SK-N-SH (cell line): ENCODE data around the gene VPS25. TPM values are rescaled to one million over a fixed set of nuclear protein-coding genes. Genes with fewer than 3 reads are reported as not detected.

Experiments used
- CTCF ChIA-PET: fragments of 300-600, 350-600 bp; formaldehyde crosslinking; extraction: SDS; loops from one replicate; lab custom pipeline; 2021; lab: Yijun Ruan, JAX
- POLR2A ChIA-PET: fragments of 350-600 bp; sonication (Branson Sonifier 250); formaldehyde crosslinking; extraction: SDS; loops from one replicate; lab custom pipeline; 2020; ENCODE audit warnings: antibody characterized with exemption, inconsistent platforms; lab: Yijun Ruan, JAX
- DNase-seq: peaks from one replicate; pipeline ENCODE4 v3.0.0; 2012
- H2AFZ ChIP-seq: fragments of 200-600 bp; sonication (generic); 2 replicates; pipeline ENCODE4 v1.8.1; 2016; ENCODE audit warnings: antibody characterized with exemption, mild to moderate bottlenecking, low read depth
- H3F3A ChIP-seq: fragments of 200-600 bp; sonication (generic); replicated peaks from 2 replicates; pipeline ENCODE3; 2016; ENCODE audit warnings: antibody characterized with exemption, mild to moderate bottlenecking; ENCODE audit not compliant: insufficient read depth
- H3K27ac ChIP-seq, 2 experiments: fragments of 200-500 bp in 1 of 2; fragments of 200-600 bp in 1 of 2; sonication (Bioruptor generic) in 1 of 2; sonication (generic), shearing (Covaris generic) in 1 of 2; 2 replicates each; pipeline versions ENCODE4 v1.5.1 to v1.6.1; 2014 to 2016; ENCODE audit warnings: low read depth in 2 of 2, inconsistent platforms in 1 of 2, low read length in 1 of 2, mild to moderate bottlenecking in 1 of 2, mixed read lengths in 1 of 2
- H3K27me3 ChIP-seq: fragments of 200-600 bp; sonication (generic), shearing (Covaris generic); 2 replicates; pipeline ENCODE4 v1.6.1; 2016; ENCODE audit warnings: mixed run types; ENCODE audit not compliant: insufficient read depth
- H3K36me3 ChIP-seq, 2 experiments: fragments of 200-500 bp in 1 of 2; fragments of 200-600 bp in 1 of 2; sonication (Bioruptor generic) in 1 of 2; sonication (generic) in 1 of 2; replicated peaks in 1 of 2; 2 replicates each; pipeline versions ENCODE3 to v1.5.1; 2014 to 2016; ENCODE audit warnings: low read length in 1 of 2, mild to moderate bottlenecking in 1 of 2; ENCODE audit not compliant: insufficient read depth in 2 of 2, control insufficient read depth in 1 of 2
- H3K4me1 ChIP-seq, 2 experiments: fragments of 200-500 bp in 1 of 2; fragments of 200-600 bp in 1 of 2; sonication (Bioruptor generic) in 1 of 2; sonication (generic), shearing (Covaris generic) in 1 of 2; 2 replicates each; pipeline versions ENCODE4 v1.5.1 to v1.6.1; 2014 to 2016; ENCODE audit warnings: low read depth in 1 of 2, low read length in 1 of 2, mixed run types in 1 of 2; ENCODE audit not compliant: insufficient read depth in 2 of 2, control insufficient read depth in 1 of 2
- H3K4me2 ChIP-seq: fragments of 200-600 bp; sonication (generic), shearing (Covaris generic); 2 replicates; pipeline ENCODE4 v1.6.1; 2017; ENCODE audit warnings: mixed run types
- H3K4me3 ChIP-seq, 2 experiments: fragments of 200-500 bp in 1 of 2; fragments of 200-600 bp in 1 of 2; sonication (Bioruptor generic) in 1 of 2; sonication (generic), shearing (Covaris generic) in 1 of 2; 2 replicates each; pipeline versions ENCODE4 v1.5.1 to v1.8.1; 2014 to 2016; ENCODE audit warnings: low read depth in 2 of 2, inconsistent platforms in 1 of 2, low read length in 1 of 2, mild to moderate bottlenecking in 1 of 2, mixed read lengths in 1 of 2, moderate library complexity in 1 of 2
- H3K79me2 ChIP-seq: fragments of 200-600 bp; sonication (generic); 2 replicates; pipeline ENCODE4 v1.8.1; 2017; ENCODE audit warnings: mild to moderate bottlenecking; ENCODE audit not compliant: insufficient read depth
- H3K9ac ChIP-seq: fragments of 200-600 bp; sonication (generic); 2 replicates; pipeline ENCODE4 v1.6.1; 2017; ENCODE audit warnings: mixed run types
- H3K9me2 ChIP-seq: fragments of 200-600 bp; sonication (generic); 2 replicates; pipeline ENCODE4 v1.6.1; 2017; ENCODE audit warnings: mixed run types
- H3K9me3 ChIP-seq: fragments of 200-600 bp; sonication (generic); 2 replicates; pipeline ENCODE4 v1.6.1; 2017; ENCODE audit warnings: mixed run types, mild to moderate bottlenecking, moderate library complexity
- H4K20me1 ChIP-seq: fragments of 200-600 bp; sonication (generic); 2 replicates; pipeline ENCODE4 v1.6.1; 2017; ENCODE audit warnings: mild to moderate bottlenecking, mixed run types; ENCODE audit not compliant: insufficient read depth
- ELF1 ChIP-seq: IDR thresholded peaks from 2 replicates; pipeline ENCODE4 v1.4.0; 2012
- GABPA ChIP-seq: IDR thresholded peaks from 2 replicates; pipeline ENCODE4 v1.4.0; 2012; ENCODE audit warnings: low read depth, mild to moderate bottlenecking
- IRF3 ChIP-seq: fragments of 150-350 bp; IDR thresholded peaks from 2 replicates; pipeline ENCODE4 v1.6.1; 2016; ENCODE audit warnings: mild to moderate bottlenecking, low read depth, low read length
- JUND ChIP-seq: IDR thresholded peaks from 2 replicates; pipeline ENCODE4 v1.4.0; 2012
- MEF2A ChIP-seq: IDR thresholded peaks from 2 replicates; pipeline ENCODE4 v1.4.0; 2012; ENCODE audit warnings: low read depth, borderline replicate concordance
- REST ChIP-seq: IDR thresholded peaks from 2 replicates; pipeline ENCODE4 v1.6.1; 2012; ENCODE audit warnings: mild to moderate bottlenecking, low read depth, low read length, moderate library complexity
- RFX5 ChIP-seq: IDR thresholded peaks from 2 replicates; pipeline ENCODE4 v1.6.1; 2012; ENCODE audit warnings: mild to moderate bottlenecking, improper control_type of control experiment, low read length
- RXRA ChIP-seq: IDR thresholded peaks from 2 replicates; pipeline ENCODE4 v1.4.0; 2012; ENCODE audit warnings: low read depth, mild to moderate bottlenecking, borderline replicate concordance
- TAF1 ChIP-seq: IDR thresholded peaks from 2 replicates; pipeline ENCODE4 v1.6.1; 2012; ENCODE audit warnings: low read depth, mild to moderate bottlenecking, low read length, moderate library complexity, borderline replicate concordance
- USF1 ChIP-seq: IDR thresholded peaks from 2 replicates; pipeline ENCODE4 v1.4.0; 2012; ENCODE audit warnings: low read depth, borderline replicate concordance
- ZBTB33 ChIP-seq: IDR thresholded peaks from 2 replicates; pipeline ENCODE4 v1.4.0; 2012; ENCODE audit warnings: low read depth, borderline replicate concordance
- WGBS: methylation state at CpG from one replicate; pipeline ENCODE4 v1.1.6; 2017; ENCODE audit warnings: low lambda C conversion rate; 5-methylcytosine and 5-hydroxymethylcytosine counted together
- polyA plus RNA-seq, 3 experiments: library from polyadenylated mRNA; depleted of rRNA; stranded (reverse); fragments of >200 nt; gene quantifications; 2 replicates each; pipeline ENCODE4 v1.2.3, GENCODE V29; 2012

Gene VPS25
- polyA plus RNA-seq, 1 of the 3 experiments (the other 2 are of a cell fraction) = 127 TPM

- TF ChIP-seq ZBTB33 = no peak
- no peak for TF ChIP-seq TAF1
- TF ChIP-seq IRF3 = no peak
- no peak for TF ChIP-seq USF1
- TF ChIP-seq MEF2A = no peak
- no peak for TF ChIP-seq RXRA
- 0 out of 2 replicates have a peak, but pooled peaks have one; percentile 16 for TF ChIP-seq JUND
These were observed 44.6 kb downstream of the VPS25 start (continued) for GRCh38 chr17:42817866-42818265.

- H3K27ac ChIP-seq = peak overlapping the region in 1 of 2 experiments; percentile 60; a peak in 2 of 4 replicates
- H3K36me3 ChIP-seq = peaks cover 66 to 76% of the 10 kb centered on the region in 2 experiments
- no peaks in the 10 kb centered on the region for H3K9me2 ChIP-seq
- H2AFZ ChIP-seq = no peak overlapping the region
- no peak overlapping the region for H3K4me2 ChIP-seq
- H3K4me1 ChIP-seq = peaks cover 7 to 22% of the 10 kb centered on the region in 2 experiments
- H3F3A ChIP-seq = peaks cover 70% of the 10 kb centered on the region
- CTCF ChIA-PET = interaction anchor here (0.8 to 3.7 kb wide), 5 partner anchors 10 to 180 kb away, joined by 3 to 35 read pairs (median 3); partner anchors contain the start of genes AOC2 and RPL27
- H3K4me3 ChIP-seq = no peak overlapping the region
- no peak for DNase-seq
- no peaks in the 10 kb centered on the region for H3K27me3 ChIP-seq
- no peak for TF ChIP-seq RFX5
- no peak for TF ChIP-seq JUND
- TF ChIP-seq TAF1 = no peak
- TF ChIP-seq USF1 = no peak
- TF ChIP-seq REST = no peak
- no peak for TF ChIP-seq ELF1
- no peak for TF ChIP-seq GABPA
- TF ChIP-seq, all 33 proteins: peak for 0
- H4K20me1 ChIP-seq = no peaks in the 10 kb centered on the region
- 91% methylated on average over 5 of the region's 5 CpGs for WGBS
- H3K9ac ChIP-seq = 0 out of 2 replicates have a peak overlapping the region, but pooled peaks have one; percentile 5
- no peaks in the 10 kb centered on the region for H3K9me3 ChIP-seq
- POLR2A ChIA-PET = interaction anchor here (0.6 kb wide), 1 partner anchor 215 kb away, joined by 4 read pairs; no protein-coding TSS in a partner anchor
- H3K79me2 ChIP-seq = peaks cover 30% of the 10 kb centered on the region
These were observed 45.1 kb downstream of the VPS25 start for GRCh38 chr17:42818379-42818778.
